ENCODE data around the gene BET1.
"Not testable (repeated sequence)": the region's sequence is repeated elsewhere in the genome, so short reads cannot be mapped to it uniquely, and the experiment has no call there.

Gene BET1

GRCh38 chr7:94004024-94004951 lies at the start of gene BET1:
TSS of gene BET1 (minus strand) at chr7:94004355. CDS start at chr7:94004216, 139 bp downstream.
- peak; percentile 81 for DNase-seq

- no peak for DNase-seq
Observed at GRCh38 chr7:94053532-94053931, 49.4 kb upstream of the BET1 start.

GRCh38 chr7:94052398-94053180 lies 48.4 kb upstream of the BET1 start:
- no peak for DNase-seq

- DNase-seq = no peak
Observed at GRCh38 chr7:94050046-94050445, 45.9 kb upstream of the BET1 start.

GRCh38 chr7:94049615-94050014 lies 45.5 kb upstream of the BET1 start:
- no peak for DNase-seq

GRCh38 chr7:94048755-94049154 lies 44.6 kb upstream of the BET1 start:
- DNase-seq = no peak

GRCh38 chr7:94047956-94048355 lies 43.8 kb upstream of the BET1 start:
- no peak for DNase-seq

GRCh38 chr7:94045581-94045980 lies 41.4 kb upstream of the BET1 start:
- DNase-seq = no peak

GRCh38 chr7:94044806-94045205 lies 40.7 kb upstream of the BET1 start:
- DNase-seq = no peak

- DNase-seq = no peak
Observed at GRCh38 chr7:94043299-94043698, 39.1 kb upstream of the BET1 start.

GRCh38 chr7:94042381-94042780 lies 38.2 kb upstream of the BET1 start:
- no peak for DNase-seq

GRCh38 chr7:94041529-94041928 lies 37.4 kb upstream of the BET1 start:
- no peak for DNase-seq

- no peak for DNase-seq
Observed at GRCh38 chr7:94040254-94040653, 36.1 kb upstream of the BET1 start.

GRCh38 chr7:94039368-94040035 lies 35.3 kb upstream of the BET1 start:
- no peak for DNase-seq

- no peak for DNase-seq
Observed at GRCh38 chr7:94031865-94032264, 27.7 kb upstream of the BET1 start.

- no peak for DNase-seq
Observed at GRCh38 chr7:94030634-94031033, 26.5 kb upstream of the BET1 start.

- DNase-seq = no peak
Observed at GRCh38 chr7:94029976-94030375, 25.8 kb upstream of the BET1 start.

- no peak for DNase-seq
Observed at GRCh38 chr7:94028768-94029167, 24.6 kb upstream of the BET1 start.

GRCh38 chr7:94026619-94027018 lies 22.5 kb upstream of the BET1 start:
- not testable (repeated sequence) for DNase-seq

GRCh38 chr7:94022550-94022949 lies 18.4 kb upstream of the BET1 start:
- no peak for DNase-seq

- DNase-seq = no peak
Observed at GRCh38 chr7:94016786-94017185, 12.6 kb upstream of the BET1 start.

- no peak for DNase-seq
Observed at GRCh38 chr7:94015538-94015937, 11.4 kb upstream of the BET1 start.

- DNase-seq = no peak
Observed at GRCh38 chr7:94012746-94013145, 8.6 kb upstream of the BET1 start.

All from NCI-H1436 treated with DMSO at 0.1 percent for 48 hours (cell line).